AG20443 (cell line): Measurements from ENCODE around the gene RPS14.
A peak's percentile ranks its signal among the peaks of the same experiment; 100 is the strongest.

Experiments
- DNase-seq: peaks from one replicate; pipeline ENCODE4 v3.0.0; 2012; ENCODE audit warnings: low spot score, mixed read lengths

Gene RPS14

DNA sequence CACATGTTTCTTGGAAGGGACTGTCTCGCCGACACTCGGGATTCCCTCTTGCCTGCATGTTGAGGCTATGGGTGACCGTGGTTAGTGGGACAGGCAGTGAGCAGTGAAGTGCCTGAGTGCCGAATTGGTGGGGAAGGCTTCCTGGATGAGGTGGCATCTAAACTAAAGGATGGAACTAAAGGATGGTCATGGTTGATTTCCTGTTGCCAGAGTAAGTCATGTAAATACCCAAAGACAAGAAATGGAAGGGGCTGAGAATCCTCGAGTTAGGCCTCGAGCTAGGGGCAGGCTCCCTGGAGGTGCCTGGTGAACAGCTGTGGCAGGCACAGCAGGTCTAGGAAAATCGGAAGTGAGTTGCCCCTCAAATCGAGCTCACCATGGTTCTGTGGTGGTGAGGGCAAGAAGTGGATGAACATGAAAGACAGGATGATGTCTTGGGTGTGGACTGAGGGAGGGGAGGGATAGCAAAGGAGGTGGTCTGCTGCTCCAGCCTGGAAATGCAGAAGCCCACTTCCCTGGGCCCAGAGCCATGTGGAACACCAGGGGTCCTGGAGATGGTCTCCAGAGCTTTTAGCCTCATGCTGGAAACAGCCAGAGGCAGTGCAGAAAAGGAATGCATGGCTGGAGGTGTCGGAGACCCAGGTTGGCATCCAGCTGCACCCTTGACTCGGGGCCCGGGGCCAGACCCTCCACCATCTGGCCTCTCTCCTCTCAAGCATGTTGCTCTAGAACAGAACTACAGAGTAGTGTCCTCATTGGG, 49.0 kb downstream of the RPS14 start:
- no peak for DNase-seq

DNA sequence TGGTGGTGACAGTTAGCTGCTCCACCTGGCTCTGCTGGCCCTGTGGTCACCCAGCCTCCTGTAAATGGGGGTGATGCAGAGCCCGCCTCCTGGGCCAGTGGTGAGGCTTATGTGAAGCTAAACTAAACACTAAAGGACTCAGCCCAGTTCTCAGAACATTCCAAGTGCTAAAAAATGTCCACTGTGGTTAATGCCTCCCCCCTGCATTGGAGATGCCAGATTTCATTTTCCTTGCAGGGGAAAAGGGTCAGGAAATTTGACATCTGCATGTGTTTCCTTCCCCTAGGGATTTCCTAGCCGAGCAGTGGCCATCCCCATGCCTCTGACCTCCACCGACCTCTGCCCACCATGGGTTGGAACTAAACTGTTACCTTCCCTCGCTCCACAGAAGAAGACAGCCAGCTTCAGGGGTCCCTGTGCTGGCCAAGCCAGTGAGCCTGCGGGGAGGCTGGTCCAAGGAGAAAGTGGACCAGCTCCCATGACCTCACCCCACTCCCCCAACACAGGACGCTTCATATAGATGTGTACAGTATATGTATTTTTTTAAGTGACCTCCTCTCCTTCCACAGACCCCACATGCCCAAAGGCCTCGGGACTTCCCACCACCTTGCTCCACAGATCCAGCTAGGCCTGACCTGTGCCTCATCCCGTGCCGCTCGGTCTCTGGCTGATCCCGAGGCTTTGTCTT, 49.9 kb downstream of the RPS14 start:
- peak; percentile 40 for DNase-seq

DNA sequence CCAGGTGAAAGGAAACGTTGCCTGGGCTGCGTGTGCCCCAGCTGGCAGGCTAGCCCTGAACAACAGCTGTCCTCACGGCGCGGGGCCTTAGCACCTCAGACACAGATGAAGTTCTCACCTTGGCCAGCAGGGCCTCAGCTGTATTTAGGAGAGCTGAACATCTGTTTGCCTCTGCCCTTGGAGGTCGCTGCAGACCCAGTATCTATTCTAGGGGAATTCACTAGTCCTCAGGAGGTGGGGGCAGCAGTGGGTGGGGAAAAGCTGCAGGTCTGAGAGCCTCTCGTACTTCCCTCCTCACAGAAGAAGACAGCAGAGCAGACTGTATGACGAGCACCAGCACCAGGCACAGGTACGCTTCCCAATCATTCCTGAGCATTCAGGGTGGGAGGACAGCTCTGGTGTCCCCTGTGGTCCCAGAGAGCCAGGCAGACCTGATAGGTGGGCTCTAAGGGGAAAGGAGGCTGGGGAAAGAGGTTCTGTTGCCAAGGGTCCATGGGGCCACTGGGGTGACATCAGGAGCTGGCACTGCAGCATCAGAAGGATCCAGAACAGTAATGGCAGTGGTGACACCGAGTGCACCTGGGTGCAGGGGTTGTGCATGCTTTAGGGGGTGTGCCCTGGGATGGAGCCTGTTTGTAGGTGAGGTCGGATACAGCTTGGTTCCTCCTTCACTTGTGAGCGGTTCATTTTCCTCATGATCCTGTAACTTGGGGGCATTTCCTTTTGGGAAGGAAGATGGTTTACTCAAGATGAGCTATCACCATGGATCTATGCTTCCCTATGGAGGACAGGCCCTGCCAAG, 50.6 kb downstream of the RPS14 start:
- no peak for DNase-seq

DNA sequence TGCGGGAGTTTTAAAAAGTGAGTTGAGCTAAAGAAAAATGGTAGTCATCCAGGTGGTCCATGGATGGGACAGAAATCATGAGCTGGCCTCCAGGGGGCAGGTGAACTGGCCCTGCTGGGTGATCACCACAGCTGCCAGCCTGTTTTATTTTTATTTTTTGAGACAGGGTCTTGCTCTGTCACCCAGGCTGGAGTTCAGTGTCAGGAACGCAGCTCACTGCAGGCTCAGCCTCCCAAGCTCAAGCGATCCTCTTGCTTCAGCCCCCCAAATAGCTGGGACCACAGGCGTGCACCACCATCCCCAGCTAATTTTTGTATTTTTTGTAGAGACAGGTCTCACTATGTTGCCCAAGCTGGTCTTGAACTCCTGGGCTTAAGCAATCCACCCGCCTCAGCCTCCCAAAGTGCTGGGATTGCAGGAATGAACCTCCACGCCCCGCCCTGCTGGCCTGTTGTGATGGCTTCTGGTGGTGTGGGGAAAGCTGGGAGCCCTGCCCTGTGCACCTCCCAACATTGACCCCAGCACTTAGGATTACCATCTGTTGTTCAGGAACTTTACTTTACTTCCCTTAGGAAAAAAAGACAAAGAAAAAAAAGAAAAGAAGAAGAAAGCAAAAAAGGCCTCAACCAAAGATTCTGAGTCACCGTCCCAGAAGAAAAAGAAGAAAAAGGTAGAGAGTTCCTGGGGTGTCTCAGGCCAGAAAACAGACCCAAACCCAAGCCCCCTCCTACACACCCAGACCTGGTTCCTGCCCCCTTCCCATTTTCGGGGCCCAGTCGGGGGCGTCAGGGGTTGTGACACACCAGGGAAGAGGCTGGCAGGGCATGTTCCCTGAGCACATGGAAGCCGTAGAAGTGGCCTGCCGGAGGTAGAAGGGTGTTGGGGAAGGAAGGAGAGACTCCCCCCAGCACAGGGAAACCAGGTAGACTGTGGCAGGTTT, 51.5 kb downstream of the RPS14 start:
- DNase-seq: no peak

DNA sequence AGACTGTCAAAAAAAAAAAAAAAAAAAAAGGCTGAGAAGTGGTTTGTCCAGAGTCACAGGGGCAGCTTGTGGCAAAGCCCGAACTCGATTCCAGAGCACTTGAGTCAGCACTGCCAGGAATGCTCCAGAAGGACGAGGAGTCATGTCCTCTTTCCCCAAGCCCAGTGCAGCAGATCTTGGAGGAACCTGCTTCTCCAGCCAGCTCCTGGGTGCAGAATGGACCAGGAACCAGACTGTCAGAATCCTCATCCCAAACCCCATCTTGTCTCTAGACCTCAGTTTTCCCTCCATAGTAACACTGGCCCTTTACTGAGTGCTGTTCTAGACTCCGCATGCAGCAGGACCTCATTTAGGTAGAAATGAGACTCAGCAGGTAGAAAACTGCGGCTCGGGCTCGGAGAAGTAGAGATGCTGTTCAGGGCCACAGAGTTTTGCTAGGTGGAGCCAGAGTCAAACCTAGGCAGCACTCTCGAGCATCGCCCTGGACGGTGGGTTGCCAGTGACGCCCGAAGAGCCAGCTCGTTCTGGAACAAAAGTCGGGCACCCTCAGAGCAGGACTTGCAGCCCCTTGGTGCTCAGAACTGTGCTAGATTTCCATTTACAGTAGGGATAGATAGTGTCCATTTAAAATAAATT, 52.3 kb downstream of the RPS14 start:
- DNase-seq: peak; percentile 77

DNA sequence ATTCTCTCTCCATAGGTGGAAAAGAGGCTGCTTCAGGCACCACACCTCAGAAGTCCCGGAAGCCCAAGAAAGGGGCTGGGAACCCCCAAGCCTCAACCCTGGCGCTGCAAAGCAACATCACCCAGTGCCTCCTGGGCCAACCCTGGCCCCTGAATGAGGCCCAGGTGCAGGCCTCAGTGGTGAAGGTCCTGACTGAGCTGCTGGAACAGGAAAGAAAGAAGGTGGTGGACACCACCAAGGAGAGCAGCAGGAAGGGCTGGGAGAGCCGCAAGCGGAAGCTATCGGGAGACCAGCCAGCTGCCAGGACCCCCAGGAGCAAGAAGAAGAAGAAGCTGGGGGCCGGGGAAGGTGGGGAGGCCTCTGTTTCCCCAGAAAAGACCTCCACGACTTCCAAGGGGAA, 53.3 kb downstream of the RPS14 start:
- no peak for DNase-seq

DNA sequence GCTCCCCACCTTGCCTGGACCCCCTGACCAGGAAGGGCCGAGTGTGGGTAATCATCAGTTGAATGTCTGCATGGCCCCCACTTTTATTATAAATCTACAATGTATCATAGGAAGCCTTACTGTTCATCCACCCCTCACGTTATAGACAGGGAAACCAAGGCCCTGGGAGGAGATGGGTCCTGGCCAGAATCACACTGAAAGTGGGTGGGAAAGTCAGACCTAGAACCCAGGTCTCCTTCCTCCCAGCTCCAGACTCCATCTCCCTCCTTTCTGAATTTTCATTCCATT, 53.9 kb downstream of the RPS14 start:
- no peak for DNase-seq

DNA sequence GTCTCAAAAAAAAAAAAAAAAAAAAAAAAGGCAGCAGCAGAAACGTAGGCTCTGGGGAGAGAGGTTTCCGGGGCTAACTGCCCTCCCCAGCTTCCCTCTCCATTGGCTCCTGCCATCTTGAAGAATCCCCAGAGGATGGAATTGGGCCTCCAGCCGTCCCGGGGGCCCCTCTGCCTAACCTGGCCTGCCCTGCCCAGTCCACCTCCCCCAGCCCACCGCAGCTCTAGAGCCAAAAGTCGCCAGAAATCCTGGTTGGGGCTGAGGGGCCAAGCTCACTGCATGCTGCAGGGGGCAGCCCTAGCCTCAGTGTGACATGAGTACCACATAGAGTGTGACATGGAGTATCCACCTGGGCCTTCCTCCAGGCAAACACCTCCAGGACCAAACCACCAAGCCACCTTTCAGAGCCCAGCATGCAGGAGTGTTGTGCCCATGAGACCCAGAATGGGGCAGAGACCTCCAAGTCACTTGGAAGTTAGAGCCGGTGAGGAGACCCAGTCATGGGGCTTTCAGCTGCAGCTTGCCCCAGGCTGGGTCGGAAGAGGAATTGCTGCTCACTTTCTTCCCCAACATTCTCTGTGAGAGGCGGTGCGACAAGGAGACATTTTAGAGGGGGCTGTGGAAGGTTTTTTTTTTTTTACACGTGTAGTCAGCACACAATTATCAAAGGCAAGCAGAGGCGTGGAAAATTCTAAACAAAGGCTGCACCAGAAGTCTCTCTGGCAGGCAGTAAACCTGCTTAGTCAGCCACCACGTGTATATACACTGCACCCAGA, 54.4 kb downstream of the RPS14 start:
- no peak for DNase-seq

DNA sequence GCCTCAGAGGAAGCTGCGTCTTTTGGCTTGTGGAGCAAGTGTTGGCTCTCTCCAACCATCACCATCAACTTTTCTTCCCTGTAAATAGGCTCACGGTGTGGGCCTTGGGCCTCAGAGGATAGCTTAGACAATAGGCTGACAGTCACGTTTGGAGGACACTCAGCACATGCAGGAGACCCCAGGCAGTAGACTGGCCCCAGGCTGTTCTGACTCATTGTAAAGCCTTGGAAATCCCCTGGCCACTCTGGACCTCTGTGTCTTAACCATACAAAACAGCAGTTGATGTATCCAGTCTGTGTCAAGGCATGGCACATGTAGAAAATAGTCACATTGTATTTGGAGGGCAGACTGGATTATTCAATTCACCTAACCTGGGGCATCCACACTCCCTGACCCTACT, 55.4 kb downstream of the RPS14 start:
- DNase-seq: no peak

DNA sequence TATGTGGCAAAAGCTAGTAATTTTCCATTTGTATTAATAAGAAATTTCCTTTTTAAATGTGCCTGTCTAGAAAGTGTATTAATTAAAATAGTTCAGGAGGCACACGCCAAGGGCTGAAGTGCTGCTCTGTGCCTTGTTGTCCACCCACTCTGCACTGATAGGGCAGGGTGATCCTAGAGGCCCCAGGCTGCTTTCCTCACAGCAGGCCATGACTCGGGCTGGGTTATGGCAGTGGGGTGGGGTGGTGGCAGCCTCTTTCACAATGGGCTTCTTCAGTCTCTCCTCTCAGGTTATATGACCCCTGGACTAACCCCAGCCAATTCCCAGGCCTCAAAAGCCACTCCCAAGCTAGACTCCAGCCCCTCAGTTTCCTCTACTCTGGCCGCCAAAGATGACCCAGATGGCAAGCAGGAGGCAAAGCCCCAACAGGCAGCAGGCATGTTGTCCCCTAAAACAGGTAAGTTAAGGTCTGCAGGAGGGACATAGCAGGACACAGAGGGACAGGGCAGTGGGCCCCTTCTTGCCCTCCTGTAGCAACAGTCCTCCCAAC, 56.4 kb downstream of the RPS14 start:
- no peak for DNase-seq

DNA sequence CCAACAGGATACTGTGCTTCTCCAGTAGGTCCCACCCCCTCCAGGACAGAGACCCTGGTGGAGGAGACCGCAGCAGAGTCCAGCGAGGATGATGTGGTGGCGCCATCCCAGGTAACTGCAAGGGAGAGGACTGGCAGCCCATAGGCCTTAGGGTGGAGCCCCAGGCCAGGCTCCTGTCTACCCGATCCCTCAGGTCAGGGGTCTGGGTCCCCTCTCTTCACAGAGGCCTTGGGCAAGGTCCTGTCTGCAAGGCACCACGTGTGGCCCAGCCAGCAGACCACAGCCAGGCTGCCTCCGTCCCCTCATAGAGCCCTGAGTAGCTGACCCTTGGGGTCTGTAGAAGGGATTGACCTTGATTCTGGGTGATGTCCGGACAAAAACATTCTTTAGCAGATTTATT, 56.9 kb downstream of the RPS14 start:
- no peak for DNase-seq
